Mucosa of gallbladder (tissue), 1 donor: ENCODE measurements around the gene NBAS. TPM values are rescaled to one million over a fixed set of nuclear protein-coding genes. Genes with fewer than 3 reads are reported as not detected.

ENCODE experiments used
- DNase-seq: peaks from one replicate; pipeline ENCODE4 v3.0.0-alpha.2; 2020; ENCODE audit warnings: low spot score
- total RNA-seq: library from RNA; stranded (reverse); gene quantifications from one replicate; pipeline ENCODE4 v1.2.1, GENCODE V29; 2021
- donor health status: DM: no; HTN: no; CAD: no.

NBAS gene
- total RNA-seq, result 52.7 TPM

- peak; percentile 92 for DNase-seq
These were observed at the start of gene NBAS for GRCh38 chr2:15560988-15561573. Gene NBAS (minus strand): TSS chr2:15561334. CDS start chr2:15561304, 30 bp downstream.

- DNase-seq, result no peak
These were observed 49.4 kb upstream of the NBAS start for GRCh38 chr2:15610430-15610952.

GRCh38 chr2:15609341-15610042 is 48.4 kb upstream of the NBAS start:
- DNase-seq, result no peak

- DNase-seq, result no peak
These were observed 47.2 kb upstream of the NBAS start for GRCh38 chr2:15608392-15608761.

GRCh38 chr2:15607709-15608391 is 46.7 kb upstream of the NBAS start:
- DNase-seq, result no peak

GRCh38 chr2:15606481-15607441 is 45.6 kb upstream of the NBAS start:
- no peak for DNase-seq

- no peak for DNase-seq
These were observed 44.6 kb upstream of the NBAS start for GRCh38 chr2:15605721-15606120.

- DNase-seq, result no peak
These were observed 42.8 kb upstream of the NBAS start for GRCh38 chr2:15603948-15604347.

GRCh38 chr2:15603044-15603765 is 42.1 kb upstream of the NBAS start:
- DNase-seq, result no peak

GRCh38 chr2:15602393-15602792 is 41.3 kb upstream of the NBAS start:
- DNase-seq, result no peak

- no peak for DNase-seq
These were observed 40.5 kb upstream of the NBAS start for GRCh38 chr2:15601681-15602080.

- no peak for DNase-seq
These were observed 38.9 kb upstream of the NBAS start for GRCh38 chr2:15599994-15600393.

- no peak for DNase-seq
These were observed 35.8 kb upstream of the NBAS start for GRCh38 chr2:15596968-15597367.

GRCh38 chr2:15596350-15596749 is 35.2 kb upstream of the NBAS start:
- no peak for DNase-seq

GRCh38 chr2:15595936-15596335 is 34.8 kb upstream of the NBAS start:
- DNase-seq, result no peak

- no peak for DNase-seq
These were observed 34.3 kb upstream of the NBAS start for GRCh38 chr2:15595342-15595905.

GRCh38 chr2:15594291-15595256 is 33.4 kb upstream of the NBAS start:
- no peak for DNase-seq

GRCh38 chr2:15593327-15593705 is 32.2 kb upstream of the NBAS start:
- DNase-seq, result no peak

- DNase-seq, result peak; percentile 83
These were observed 30.7 kb upstream of the NBAS start, which contains the start of gene DDX1 for GRCh38 chr2:15591692-15592463. Gene DDX1 (plus strand): TSS chr2:15591868. CDS start chr2:15591934, 66 bp downstream.
